Activated naive CD4-positive, alpha-beta T cell treated with anti-CD3 and anti-CD28 coated beads for 36 hours (primary cell): ENCODE results near the gene FECH. TPM values are rescaled to one million over a fixed set of nuclear protein-coding genes. Genes with fewer than 3 reads are reported as not detected.
A peak's percentile ranks its signal among the peaks of the same experiment; 100 is the strongest.

ENCODE experiments used
- CTCF ChIA-PET: fragments of 350-600 bp; sonication (Branson Sonifier 250); formaldehyde crosslinking; loops from one replicate; lab custom pipeline; 2021; ENCODE audit warnings: antibody characterized with exemption; lab: Charles Lee
- DNase-seq: peaks from one replicate; pipeline ENCODE4 v3.0.0-alpha.2; 2020
- H3K27ac Mint-ChIP-seq: one replicate; pipeline ENCODE4 v1.8.0; 2021; ENCODE audit warnings: mild to moderate bottlenecking, mixed read lengths
- H3K27me3 Mint-ChIP-seq: one replicate; pipeline ENCODE4 v1.8.0; 2021; ENCODE audit warnings: low read depth, mixed read lengths
- H3K36me3 Mint-ChIP-seq: one replicate; pipeline ENCODE4 v1.8.0; 2021; ENCODE audit warnings: low read depth, mixed read lengths
- H3K4me1 Mint-ChIP-seq: one replicate; pipeline ENCODE4 v1.8.0; 2021; ENCODE audit warnings: low read depth, mixed read lengths
- H3K4me3 Mint-ChIP-seq: one replicate; pipeline ENCODE4 v1.8.0; 2021; ENCODE audit warnings: mild to moderate bottlenecking, moderate library complexity, mixed read lengths
- H3K9me3 Mint-ChIP-seq: one replicate; pipeline ENCODE4 v1.8.0; 2021; ENCODE audit warnings: mixed read lengths
- intact Hi-C: fragments of 100-400 bp; cut with micrococcal nuclease; formaldehyde crosslinking; loops from one replicate; pipeline ENCODE4 v1.15.1; 2023
- total RNA-seq, 2 experiments: library from RNA; stranded (reverse); gene quantifications; one replicate each; pipeline ENCODE4 v1.2.3, GENCODE V29; 2021

The FECH gene
- total RNA-seq = 10 to 100 TPM; 18.8 to 19.2 TPM

GRCh38 chr18:57586251-57587049 is at the start of gene FECH:
Gene FECH (minus strand): TSS chr18:57586702. CDS start chr18:57586620, 82 bp downstream.
- peak within 1 kb of the TSS; percentile 56 for H3K27ac Mint-ChIP-seq
- no peaks in the 10 kb centered on the region for H3K27me3 Mint-ChIP-seq
- DNase-seq = peak; percentile 58
- H3K9me3 Mint-ChIP-seq = no peaks in the 10 kb centered on the region
- peaks cover 9% of the 10 kb centered on the region for H3K36me3 Mint-ChIP-seq
- CTCF ChIA-PET = no interaction called here
- intact Hi-C loops = loop anchor here (1.0 to 10.0 kb wide), 3 partner anchors 35 to 949 kb away; partner anchors contain the start of genes NARS1, NEDD4L and TXNL1
- H3K4me1 Mint-ChIP-seq = peaks cover 20% of the 10 kb centered on the region
- peak within 1 kb of the TSS; percentile 83 for H3K4me3 Mint-ChIP-seq

GRCh38 chr18:57635003-57635822 is 48.7 kb upstream of the FECH start:
- peaks cover 15% of the 10 kb centered on the region for H3K4me1 Mint-ChIP-seq
- H3K27ac Mint-ChIP-seq = no peak overlapping the region
- no peaks in the 10 kb centered on the region for H3K9me3 Mint-ChIP-seq
- intact Hi-C loops = no loop called here
- H3K4me3 Mint-ChIP-seq = no peak overlapping the region
- CTCF ChIA-PET = interaction anchor here (0.7 kb wide), 1 partner anchor 203 kb away, joined by 3 read pairs; no protein-coding TSS in a partner anchor
- H3K27me3 Mint-ChIP-seq = no peaks in the 10 kb centered on the region
- H3K36me3 Mint-ChIP-seq = peaks cover 2% of the 10 kb centered on the region
- DNase-seq = no peak

- peak overlapping the region; percentile 64 for H3K4me3 Mint-ChIP-seq
- intact Hi-C loops = loop anchor here (2.0 to 5.0 kb wide), 3 partner anchors 171 to 1511 kb away; partner anchors contain the start of gene ATP8B1
- H3K36me3 Mint-ChIP-seq = no peaks in the 10 kb centered on the region
- CTCF ChIA-PET = interaction anchor here (1.4 kb wide), 1 partner anchor 9 kb away, joined by 4 read pairs; no protein-coding TSS in a partner anchor
- no peak overlapping the region for H3K27ac Mint-ChIP-seq
- no peak for DNase-seq
- H3K9me3 Mint-ChIP-seq = no peaks in the 10 kb centered on the region
- no peaks in the 10 kb centered on the region for H3K27me3 Mint-ChIP-seq
- H3K4me1 Mint-ChIP-seq = peaks cover 17% of the 10 kb centered on the region
Observed at GRCh38 chr18:57631697-57632096, 45.2 kb upstream of the FECH start.

GRCh38 chr18:57630754-57631595 is 44.5 kb upstream of the FECH start:
- H3K9me3 Mint-ChIP-seq = no peaks in the 10 kb centered on the region
- peak overlapping the region; percentile 92 for H3K27ac Mint-ChIP-seq

GRCh38 chr18:57630002-57630753 is 43.7 kb upstream of the FECH start:
- peak overlapping the region; percentile 92 for H3K27ac Mint-ChIP-seq
- H3K4me1 Mint-ChIP-seq = peaks cover 14% of the 10 kb centered on the region
- CTCF ChIA-PET = interaction anchor here (0.6 to 1.8 kb wide), 15 partner anchors 9 to 642 kb away, joined by 3 to 6 read pairs (median 3); partner anchors contain the start of gene NARS1
- peak; percentile 97 for DNase-seq
- H3K4me3 Mint-ChIP-seq = peak overlapping the region; percentile 95
- no peaks in the 10 kb centered on the region for H3K36me3 Mint-ChIP-seq
- H3K9me3 Mint-ChIP-seq = no peaks in the 10 kb centered on the region
- H3K27me3 Mint-ChIP-seq = no peaks in the 10 kb centered on the region
- intact Hi-C loops = loop anchor here (1.0 to 5.0 kb wide), 10 partner anchors 9 to 1512 kb away; partner anchors contain the start of genes ATP8B1 and NARS1

More at GRCh38 chr18:57630754-57631595, 44.5 kb upstream of the FECH start:
- intact Hi-C loops = loop anchor here (1.0 to 5.0 kb wide), 10 partner anchors 10 to 1511 kb away; partner anchors contain the start of genes ATP8B1 and NARS1
- Mint-ChIP-seq H3K36me3 (no peaks in the 10 kb centered on the region), H3K27me3 (no peaks in the 10 kb centered on the region), H3K4me1 (peaks cover 17% of the 10 kb centered on the region), H3K4me3 (peak overlapping the region; percentile 95)
- DNase-seq = no peak
- CTCF ChIA-PET = interaction anchor here (0.6 to 1.8 kb wide), 13 partner anchors 9 to 641 kb away, joined by 3 to 6 read pairs (median 3); no protein-coding TSS in a partner anchor

- Mint-ChIP-seq H3K36me3 (no peaks in the 10 kb centered on the region), H3K4me3 (peak overlapping the region; percentile 95), H3K9me3 (no peaks in the 10 kb centered on the region), H3K4me1 (peaks cover 13% of the 10 kb centered on the region), H3K27me3 (no peaks in the 10 kb centered on the region), H3K27ac (peak overlapping the region; percentile 92)
- no peak for DNase-seq
- intact Hi-C loops = loop anchor here (10.0 kb wide), 2 partner anchors 565 to 1725 kb away; partner anchors contain the start of gene LMAN1
- CTCF ChIA-PET = interaction anchor here (0.6 to 1.8 kb wide), 5 partner anchors 8 to 389 kb away, joined by 3 to 6 read pairs (median 4); partner anchors contain the start of gene NARS1
Observed at GRCh38 chr18:57629422-57629821, 42.9 kb upstream of the FECH start.

- Mint-ChIP-seq H3K9me3 (no peaks in the 10 kb centered on the region), H3K4me1 (peaks cover 13% of the 10 kb centered on the region), H3K27ac (no peak overlapping the region), H3K27me3 (no peaks in the 10 kb centered on the region), H3K36me3 (no peaks in the 10 kb centered on the region), H3K4me3 (no peak overlapping the region)
- no peak for DNase-seq
- CTCF ChIA-PET = no interaction called here
- intact Hi-C loops = loop anchor here (10.0 kb wide), 2 partner anchors 567 to 1727 kb away; partner anchors contain the start of gene LMAN1
Observed at GRCh38 chr18:57627488-57627887, 41.0 kb upstream of the FECH start.

- peaks cover 10% of the 10 kb centered on the region for H3K4me1 Mint-ChIP-seq
- H3K27me3 Mint-ChIP-seq = no peaks in the 10 kb centered on the region
- intact Hi-C loops = loop anchor here (5.0 to 10.0 kb wide), 5 partner anchors 212 to 1730 kb away; partner anchors contain the start of genes LMAN1, MALT1 and SEC11C
- no peak overlapping the region for H3K4me3 Mint-ChIP-seq
- DNase-seq = no peak
- H3K27ac Mint-ChIP-seq = no peak overlapping the region
- H3K36me3 Mint-ChIP-seq = peaks cover 7% of the 10 kb centered on the region
- no peaks in the 10 kb centered on the region for H3K9me3 Mint-ChIP-seq
- CTCF ChIA-PET = no interaction called here
Observed at GRCh38 chr18:57624988-57625387, 38.5 kb upstream of the FECH start.

- Mint-ChIP-seq H3K36me3 (peaks cover 16% of the 10 kb centered on the region), H3K9me3 (no peaks in the 10 kb centered on the region), H3K4me1 (peaks cover 32% of the 10 kb centered on the region), H3K27me3 (no peaks in the 10 kb centered on the region), H3K4me3 (peak overlapping the region; percentile 98), H3K27ac (peak overlapping the region; percentile 95)
- peak; percentile 28 for DNase-seq
- intact Hi-C loops = loop anchor here (1.0 to 10.0 kb wide), 9 partner anchors 9 to 1734 kb away; partner anchors contain the start of genes FECH, LMAN1, MALT1 and SEC11C
- CTCF ChIA-PET = interaction anchor here (0.7 to 1.4 kb wide), 2 partner anchors 9 to 22 kb away, joined by 3 to 4 read pairs; no protein-coding TSS in a partner anchor
Observed at GRCh38 chr18:57621246-57621604, 34.7 kb upstream of the FECH start.

- H3K4me1 Mint-ChIP-seq = peaks cover 36% of the 10 kb centered on the region
- peak overlapping the region; percentile 98 for H3K4me3 Mint-ChIP-seq
- peak overlapping the region; percentile 95 for H3K27ac Mint-ChIP-seq
- DNase-seq = no peak
- CTCF ChIA-PET = interaction anchor here (0.6 to 1.3 kb wide), 3 partner anchors 13 to 18 kb away, joined by 4 to 5 read pairs (median 5); no protein-coding TSS in a partner anchor
- no peaks in the 10 kb centered on the region for H3K9me3 Mint-ChIP-seq
- H3K27me3 Mint-ChIP-seq = no peaks in the 10 kb centered on the region
- intact Hi-C loops = loop anchor here (5.0 to 10.0 kb wide), 5 partner anchors 217 to 1735 kb away; partner anchors contain the start of genes LMAN1, MALT1 and SEC11C
- H3K36me3 Mint-ChIP-seq = peaks cover 21% of the 10 kb centered on the region
Observed at GRCh38 chr18:57619876-57620275, 33.4 kb upstream of the FECH start.
